Kidney epithelial cell (primary cell): Measurements from ENCODE around the gene RHBDD3. TPM values are rescaled to one million over a fixed set of nuclear protein-coding genes. Genes with fewer than 3 reads are reported as not detected.

Experiments
- DNase-seq: peaks from one replicate; pipeline ENCODE4 v3.0.0-alpha.2; 2010; ENCODE audit warnings: low read depth
- H3K27me3 ChIP-seq: 2 replicates; pipeline ENCODE4 v1.6.0; 2011; ENCODE audit warnings: low read length; ENCODE audit not compliant: control insufficient read depth, insufficient read depth
- H3K36me3 ChIP-seq: 2 replicates; pipeline ENCODE4 v1.5.1; 2011; ENCODE audit warnings: low read length; ENCODE audit not compliant: control insufficient read depth, insufficient read depth
- H3K4me3 ChIP-seq: 2 replicates; pipeline ENCODE4 v1.5.1; 2011; ENCODE audit warnings: low read depth, mild to moderate bottlenecking, control low read depth, low read length
- CTCF ChIP-seq: IDR thresholded peaks from 2 replicates; pipeline ENCODE4 v1.5.1; 2011; ENCODE audit warnings: mild to moderate bottlenecking, moderate library complexity, low read length, control low read depth, inconsistent platforms; ENCODE audit not compliant: insufficient read depth, poor library complexity, severe bottlenecking
- total RNA-seq: library from RNA; depleted of rRNA; stranded (reverse); fragments of >200 nt; gene quantifications from 2 replicates; pipeline ENCODE4 v1.2.3, GENCODE V29; 2015

Gene RHBDD3
- total RNA-seq, 1 donor from 2014 or later: 51.8 TPM

- no peaks in the 10 kb centered on the region for H3K27me3 ChIP-seq
- no peaks in the 10 kb centered on the region for H3K36me3 ChIP-seq
- TF ChIP-seq CTCF: no peak
- DNase-seq: no peak
- H3K4me3 ChIP-seq: peak overlapping the region; percentile 76
Observed at GRCh38 chr22:29268511-29269229, 889 bp upstream of the RHBDD3 start.

- H3K36me3 ChIP-seq: no peaks in the 10 kb centered on the region
- no peaks in the 10 kb centered on the region for H3K27me3 ChIP-seq
- peak overlapping the region; percentile 76 for H3K4me3 ChIP-seq
- TF ChIP-seq CTCF: no peak
- no peak for DNase-seq
Observed at GRCh38 chr22:29267462-29267857, 321 bp downstream of the RHBDD3 start.

GRCh38 chr22:29266564-29267461 lies 968 bp downstream of the RHBDD3 start:
- H3K36me3 ChIP-seq: no peaks in the 10 kb centered on the region
- H3K27me3 ChIP-seq: no peaks in the 10 kb centered on the region
- no peak for TF ChIP-seq CTCF
- DNase-seq: no peak
- H3K4me3 ChIP-seq: peak overlapping the region; percentile 76

GRCh38 chr22:29265929-29266328 lies 1.9 kb downstream of the RHBDD3 start:
- H3K36me3 ChIP-seq: no peaks in the 10 kb centered on the region
- no peak overlapping the region for H3K4me3 ChIP-seq
- DNase-seq: no peak
- TF ChIP-seq CTCF: no peak
- H3K27me3 ChIP-seq: no peaks in the 10 kb centered on the region

- Histone ChIP-seq H3K27me3 (no peaks in the 10 kb centered on the region), H3K4me3 (no peak overlapping the region), H3K36me3 (no peaks in the 10 kb centered on the region)
- DNase-seq: no peak
- TF ChIP-seq CTCF: no peak
Observed at GRCh38 chr22:29265305-29265704, 2.5 kb downstream of the RHBDD3 start.
